ENCODE data around the gene GYG2.
"Not testable (repeated sequence)": the region's sequence is repeated elsewhere in the genome, so short reads cannot be mapped to it uniquely, and the experiment has no call there.

Gene GYG2

GRCh38 chrX:2910109-2910508 is 81.4 kb downstream of the GYG2 start:
- no peak for DNase-seq

GRCh38 chrX:2913118-2913517 is 84.4 kb downstream of the GYG2 start:
- DNase-seq = no peak

GRCh38 chrX:2917767-2918166 is 89.0 kb downstream of the GYG2 start:
- DNase-seq = no peak

- DNase-seq = no peak
These were observed 92.5 kb downstream of the GYG2 start for GRCh38 chrX:2921193-2921592.

- DNase-seq = no peak
These were observed 93.0 kb downstream of the GYG2 start for GRCh38 chrX:2921750-2922149.

- DNase-seq = no peak
These were observed 95.4 kb downstream of the GYG2 start for GRCh38 chrX:2924151-2924550.

GRCh38 chrX:2926255-2926654 is 97.5 kb downstream of the GYG2 start:
- DNase-seq = not testable (repeated sequence)

GRCh38 chrX:2926664-2927275 is 98.0 kb downstream of the GYG2 start:
- no peak for DNase-seq

- no peak for DNase-seq
These were observed 99.5 kb downstream of the GYG2 start for GRCh38 chrX:2928191-2928582.

- no peak for DNase-seq
These were observed 100.1 kb downstream of the GYG2 start, which contains the start of gene ARSD for GRCh38 chrX:2928583-2929434. Gene ARSD (minus strand): TSS chrX:2929339. CDS start chrX:2929275, 64 bp downstream.

GRCh38 chrX:2931155-2931554 is 102.4 kb downstream of the GYG2 start:
- no peak for DNase-seq

- DNase-seq = no peak
These were observed 102.9 kb downstream of the GYG2 start for GRCh38 chrX:2931612-2932011.
